Measurements from ENCODE around the gene CDC42BPA.
"Not testable (repeated sequence)": the region's sequence is repeated elsewhere in the genome, so short reads cannot be mapped to it uniquely, and the experiment has no call there.

Gene CDC42BPA

DNA sequence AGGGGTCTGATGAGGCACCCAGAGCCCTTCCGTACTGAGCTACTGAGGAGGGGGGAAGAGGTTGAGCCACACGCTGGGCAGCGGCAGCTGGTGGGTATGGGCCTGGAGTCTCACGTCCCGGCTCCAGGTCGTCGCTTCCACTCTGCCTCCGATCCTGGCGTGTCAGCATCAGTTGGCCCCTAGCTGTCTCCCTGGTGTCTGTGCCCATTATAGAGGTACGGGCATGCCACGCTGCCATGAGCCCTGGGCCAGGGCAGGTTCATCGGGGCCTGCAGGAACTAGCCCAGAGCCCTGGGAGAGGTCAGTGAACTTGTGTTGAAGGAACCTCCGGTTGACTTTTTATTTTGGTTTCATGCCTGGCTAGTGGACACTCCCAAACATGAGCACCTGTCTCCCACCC lies 360.0 kb downstream of the CDC42BPA start:
- DNase-seq = no peak

DNA sequence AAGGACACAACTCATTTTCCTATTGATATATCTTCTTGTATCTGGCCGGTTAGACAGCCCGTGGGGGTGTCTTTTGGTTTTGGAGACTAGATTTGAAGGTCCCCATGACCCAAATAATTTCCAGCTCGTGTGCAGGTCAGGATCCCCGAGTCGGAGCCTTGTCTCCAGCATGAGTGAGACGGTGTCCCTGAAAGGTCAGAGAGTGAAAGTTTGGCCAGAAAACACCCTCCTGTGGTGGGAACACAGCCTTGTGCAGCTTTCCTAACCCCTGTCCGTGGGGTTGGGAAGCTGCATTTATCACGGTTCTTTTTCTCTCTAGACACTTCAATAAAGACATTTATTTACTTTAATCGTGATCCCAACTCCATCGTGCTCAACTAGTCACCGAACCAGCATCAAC lies 360.6 kb downstream of the CDC42BPA start:
- no peak for DNase-seq

- no peak for DNase-seq
These were observed 361.2 kb downstream of the CDC42BPA start for GRCh38 chr1:226956942-226957713.

DNA sequence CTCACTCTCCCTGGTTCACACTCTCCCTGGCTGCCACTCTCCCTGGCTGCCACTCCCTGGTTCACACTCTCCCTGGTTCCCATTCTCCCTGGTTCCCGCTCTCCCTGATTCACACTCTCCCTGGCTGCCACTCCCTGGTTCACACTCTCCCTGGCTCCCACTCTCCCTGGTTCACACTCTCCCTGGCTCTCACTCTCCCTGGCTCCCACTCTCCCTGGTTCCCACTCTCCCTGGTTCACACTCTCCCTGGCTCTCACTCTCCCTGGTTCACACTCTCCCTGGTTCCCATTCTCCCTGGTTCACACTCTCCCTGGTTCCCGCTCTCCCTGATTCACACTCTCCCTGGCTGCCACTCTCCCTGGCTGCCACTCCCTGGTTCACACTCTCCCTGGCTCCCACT lies 362.4 kb downstream of the CDC42BPA start:
- DNase-seq = not testable (repeated sequence)

GRCh38 chr1:226954777-226955176 lies 363.5 kb downstream of the CDC42BPA start:
- DNase-seq = no peak

GRCh38 chr1:226954337-226954736 lies 364.0 kb downstream of the CDC42BPA start:
- DNase-seq = no peak

DNA sequence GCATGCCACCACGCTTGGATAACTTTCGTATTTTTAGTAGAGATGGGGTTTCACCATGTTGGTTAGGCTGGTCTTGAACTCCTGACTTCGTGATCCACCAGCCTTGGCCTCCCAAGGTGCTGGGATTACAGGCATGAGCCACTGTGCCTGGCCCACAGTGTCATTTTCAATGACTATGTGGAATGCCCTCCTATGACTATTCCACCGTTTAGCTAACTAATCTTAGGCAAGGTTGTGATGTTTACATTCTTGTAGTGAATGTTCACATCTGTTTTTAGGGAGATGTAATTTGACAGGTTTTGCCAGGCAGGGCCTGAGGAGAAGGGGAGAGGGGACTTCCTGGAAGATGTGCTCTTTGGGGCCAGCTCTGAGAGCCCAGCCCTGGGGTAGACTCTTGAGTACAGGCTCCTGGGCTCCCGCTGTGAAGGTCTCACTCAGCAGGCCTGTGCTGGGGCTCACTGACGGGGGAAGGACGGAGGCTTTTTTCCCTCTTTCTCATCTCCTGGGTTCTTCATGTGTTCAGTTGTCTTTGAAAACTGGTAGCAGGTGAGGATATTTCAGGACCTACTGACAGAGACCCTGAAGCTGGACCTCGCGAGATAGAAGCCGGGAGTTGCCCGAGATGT lies 365.0 kb downstream of the CDC42BPA start:
- DNase-seq = no peak

DNA sequence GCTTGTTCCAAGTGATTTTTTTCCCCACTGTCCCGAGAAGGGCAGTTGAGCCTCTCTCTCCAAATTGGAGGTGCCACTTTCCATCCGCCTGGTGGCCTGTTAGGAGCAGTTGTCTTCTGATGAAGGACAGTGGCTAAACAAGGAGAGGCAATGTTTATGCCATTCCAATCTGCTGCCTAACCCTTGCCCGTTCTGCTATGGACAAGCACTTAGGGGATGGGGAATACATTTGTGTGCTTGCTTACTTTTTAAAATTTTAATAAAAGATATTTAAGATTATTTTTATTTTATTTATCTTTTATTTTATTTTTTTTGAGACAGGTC lies 366.2 kb downstream of the CDC42BPA start:
- DNase-seq = no peak

GRCh38 chr1:226951286-226952117 lies 366.8 kb downstream of the CDC42BPA start:
- no peak for DNase-seq

GRCh38 chr1:226950871-226951270 lies 367.4 kb downstream of the CDC42BPA start:
- DNase-seq = no peak

GRCh38 chr1:226950316-226950715 lies 368.0 kb downstream of the CDC42BPA start:
- no peak for DNase-seq

GRCh38 chr1:226949401-226949800 lies 368.9 kb downstream of the CDC42BPA start:
- no peak for DNase-seq

DNA sequence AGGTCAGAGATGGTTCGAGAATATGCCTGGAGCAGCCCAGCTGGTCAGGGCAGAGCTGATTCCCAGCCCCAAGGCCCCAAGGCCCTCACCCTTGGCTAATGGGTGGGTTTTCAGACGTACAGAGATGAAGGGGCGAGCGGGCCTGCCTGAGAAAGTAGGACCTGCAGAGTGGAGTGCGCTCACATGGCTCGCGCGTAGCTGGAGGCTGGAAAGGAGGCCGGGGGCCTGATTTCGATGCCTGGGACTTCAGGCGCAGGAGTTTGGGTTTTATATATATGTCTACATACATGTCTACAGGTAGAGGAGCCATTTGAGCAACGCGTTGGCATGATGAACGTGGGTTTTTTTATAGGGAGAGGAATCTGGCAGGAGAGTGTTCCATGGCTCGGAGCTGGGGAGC lies 369.3 kb downstream of the CDC42BPA start:
- DNase-seq = no peak

- DNase-seq = no peak
These were observed 369.8 kb downstream of the CDC42BPA start for GRCh38 chr1:226948480-226948879.

GRCh38 chr1:226948051-226948450 lies 370.2 kb downstream of the CDC42BPA start:
- DNase-seq = no peak

- no peak for DNase-seq
These were observed 371.5 kb downstream of the CDC42BPA start for GRCh38 chr1:226946841-226947240.

GRCh38 chr1:226946285-226946684 lies 372.0 kb downstream of the CDC42BPA start:
- DNase-seq = no peak

GRCh38 chr1:226945858-226946245 lies 372.4 kb downstream of the CDC42BPA start:
- no peak for DNase-seq

DNA sequence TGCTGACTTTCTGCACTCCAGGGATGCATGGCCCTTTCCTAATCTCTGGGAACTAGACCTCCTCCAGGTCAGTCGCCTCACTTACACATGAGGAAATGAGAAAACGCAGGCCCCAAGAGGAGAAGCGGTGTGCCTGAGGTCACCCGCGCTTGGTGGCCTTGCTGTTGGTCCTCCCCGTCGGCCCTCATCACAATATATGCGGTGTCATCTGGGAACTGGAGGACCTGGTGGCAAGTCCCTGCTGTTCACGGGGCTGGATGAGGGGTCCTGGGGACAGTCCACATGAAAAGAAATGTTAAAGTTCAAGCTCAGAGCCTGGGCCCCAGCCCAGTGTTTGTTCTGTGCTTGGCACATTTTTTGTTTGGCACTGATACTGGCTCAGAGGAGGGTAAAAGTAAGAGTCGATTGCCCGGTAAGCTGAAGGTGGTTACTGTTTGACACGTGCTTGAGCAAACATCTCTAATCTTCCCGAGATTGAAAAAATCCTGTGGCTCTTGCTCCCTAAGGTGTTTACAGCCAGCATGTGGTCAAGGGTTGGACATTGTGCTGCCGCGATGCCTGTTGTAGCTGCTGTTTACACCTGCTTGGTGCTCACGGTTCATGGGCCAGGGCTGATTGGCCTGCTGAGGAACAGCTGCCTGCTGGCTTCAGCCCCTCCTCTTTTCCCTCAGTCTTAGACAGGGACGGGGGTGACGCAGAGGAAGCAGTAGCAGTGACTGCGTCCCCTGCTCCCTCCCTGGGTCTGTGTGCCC lies 373.0 kb downstream of the CDC42BPA start:
- no peak for DNase-seq

DNA sequence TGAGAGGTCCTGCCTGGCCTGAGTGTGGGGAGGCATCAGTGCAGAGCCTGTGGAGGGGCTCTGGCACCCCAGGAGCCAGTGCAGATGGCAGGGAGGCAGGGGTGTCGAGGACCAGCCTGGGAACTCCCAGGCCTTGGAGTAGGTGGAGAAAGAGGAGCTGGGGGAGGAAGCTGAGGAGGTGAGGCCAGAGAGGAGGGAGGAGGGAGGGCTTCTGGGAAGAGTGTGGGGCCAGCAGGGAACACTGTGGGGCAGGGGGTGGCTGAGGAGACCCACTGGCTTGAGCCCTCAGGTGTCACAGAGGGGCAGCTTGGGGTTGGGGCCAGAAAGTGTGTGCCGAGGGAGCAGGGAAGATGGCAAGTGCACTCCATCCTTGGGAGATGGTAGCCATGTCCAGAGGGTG lies 374.4 kb downstream of the CDC42BPA start:
- DNase-seq = no peak

GRCh38 chr1:226943156-226943555 lies 375.1 kb downstream of the CDC42BPA start:
- DNase-seq = no peak

DNA sequence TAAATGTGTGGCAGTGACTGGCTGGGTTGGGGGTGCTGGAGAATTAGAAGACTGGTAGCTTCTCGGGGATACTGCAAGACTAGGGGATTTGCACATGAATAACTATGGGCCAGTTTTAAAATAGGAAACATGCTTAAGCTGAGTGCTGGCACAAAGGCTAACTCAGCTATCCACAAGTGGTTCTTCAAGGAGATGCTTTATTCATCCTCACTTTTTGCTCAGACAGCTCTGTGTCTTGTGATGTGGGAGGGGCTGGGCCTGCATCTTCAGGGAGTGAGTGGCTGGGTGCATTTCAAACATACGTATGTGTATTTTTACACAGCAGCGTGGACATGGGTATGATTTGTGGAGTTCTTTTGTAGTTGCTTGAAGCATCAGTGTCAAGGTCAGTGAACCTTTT lies 375.9 kb downstream of the CDC42BPA start:
- no peak for DNase-seq

GRCh38 chr1:226940806-226941067 lies 377.6 kb downstream of the CDC42BPA start:
- no peak for DNase-seq

Measured in 8988T (cell line).